HFFc6 (cell line): Measurements from ENCODE around the gene C10orf62. TPM values are rescaled to one million over a fixed set of nuclear protein-coding genes. Genes with fewer than 3 reads are reported as not detected.

ENCODE experiments used
- DNase-seq: peaks from one replicate; pipeline ENCODE4 v3.0.0-alpha.2; 2018
- H3K27ac Mint-ChIP-seq: 2 replicates; pipeline ENCODE4 v1.8.0; 2020; ENCODE audit warnings: mild to moderate bottlenecking, mixed read lengths
- H3K27me3 Mint-ChIP-seq: 2 replicates; pipeline ENCODE4 v1.8.0; 2021; ENCODE audit warnings: mild to moderate bottlenecking, moderate library complexity, mixed read lengths; ENCODE audit not compliant: insufficient read depth
- H3K36me3 Mint-ChIP-seq: 2 replicates; pipeline ENCODE4 v1.8.0; 2021; ENCODE audit warnings: low read depth, mixed read lengths
- H3K4me1 Mint-ChIP-seq: 2 replicates; pipeline ENCODE4 v1.8.0; 2020; ENCODE audit warnings: low read depth, mixed read lengths
- H3K4me3 Mint-ChIP-seq: 2 replicates; pipeline ENCODE4 v1.8.0; 2020; ENCODE audit warnings: mild to moderate bottlenecking, moderate library complexity, mixed read lengths
- H3K9me3 Mint-ChIP-seq: 2 replicates; pipeline ENCODE4 v1.8.0; 2020; ENCODE audit warnings: mild to moderate bottlenecking, mixed read lengths
- total RNA-seq, 6 experiments: library from RNA; stranded (reverse); fragmentation: NEBNext Ultra II Directional; extraction: Animal tissue kit (Norgen Biotek cat#: 25700); gene quantifications; 2 replicates in 1 of 6; 3 replicates in 5 of 6; pipeline ENCODE4 v1.2.3, GENCODE V29; 2021
- TF ChIP-seq, protein P1 (sequence below): fragments of 200-600 bp; sonication (generic); IDR thresholded peaks from 2 replicates; pipeline ENCODE4 v1.5.0; 2021; ENCODE audit warnings: antibody characterized with exemption, mild to moderate bottlenecking

The C10orf62 gene
- total RNA-seq, 6 experiments from 2014 or later: not detected

GRCh38 chr10:97607095-97607636 lies 17.6 kb downstream of the C10orf62 start:
- H3K4me3 Mint-ChIP-seq: no peak overlapping the region
- no peaks in the 10 kb centered on the region for H3K4me1 Mint-ChIP-seq
- H3K36me3 Mint-ChIP-seq: no peaks in the 10 kb centered on the region
- TF ChIP-seq, protein P1, sequence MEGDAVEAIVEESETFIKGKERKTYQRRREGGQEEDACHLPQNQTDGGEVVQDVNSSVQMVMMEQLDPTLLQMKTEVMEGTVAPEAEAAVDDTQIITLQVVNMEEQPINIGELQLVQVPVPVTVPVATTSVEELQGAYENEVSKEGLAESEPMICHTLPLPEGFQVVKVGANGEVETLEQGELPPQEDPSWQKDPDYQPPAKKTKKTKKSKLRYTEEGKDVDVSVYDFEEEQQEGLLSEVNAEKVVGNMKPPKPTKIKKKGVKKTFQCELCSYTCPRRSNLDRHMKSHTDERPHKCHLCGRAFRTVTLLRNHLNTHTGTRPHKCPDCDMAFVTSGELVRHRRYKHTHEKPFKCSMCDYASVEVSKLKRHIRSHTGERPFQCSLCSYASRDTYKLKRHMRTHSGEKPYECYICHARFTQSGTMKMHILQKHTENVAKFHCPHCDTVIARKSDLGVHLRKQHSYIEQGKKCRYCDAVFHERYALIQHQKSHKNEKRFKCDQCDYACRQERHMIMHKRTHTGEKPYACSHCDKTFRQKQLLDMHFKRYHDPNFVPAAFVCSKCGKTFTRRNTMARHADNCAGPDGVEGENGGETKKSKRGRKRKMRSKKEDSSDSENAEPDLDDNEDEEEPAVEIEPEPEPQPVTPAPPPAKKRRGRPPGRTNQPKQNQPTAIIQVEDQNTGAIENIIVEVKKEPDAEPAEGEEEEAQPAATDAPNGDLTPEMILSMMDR: no peak
- no peak overlapping the region for H3K27ac Mint-ChIP-seq
- H3K27me3 Mint-ChIP-seq: peaks cover 3% of the 10 kb centered on the region; the same call in 1 of the 2 replicates
- no peak for DNase-seq
- no peaks in the 10 kb centered on the region for H3K9me3 Mint-ChIP-seq

DNA sequence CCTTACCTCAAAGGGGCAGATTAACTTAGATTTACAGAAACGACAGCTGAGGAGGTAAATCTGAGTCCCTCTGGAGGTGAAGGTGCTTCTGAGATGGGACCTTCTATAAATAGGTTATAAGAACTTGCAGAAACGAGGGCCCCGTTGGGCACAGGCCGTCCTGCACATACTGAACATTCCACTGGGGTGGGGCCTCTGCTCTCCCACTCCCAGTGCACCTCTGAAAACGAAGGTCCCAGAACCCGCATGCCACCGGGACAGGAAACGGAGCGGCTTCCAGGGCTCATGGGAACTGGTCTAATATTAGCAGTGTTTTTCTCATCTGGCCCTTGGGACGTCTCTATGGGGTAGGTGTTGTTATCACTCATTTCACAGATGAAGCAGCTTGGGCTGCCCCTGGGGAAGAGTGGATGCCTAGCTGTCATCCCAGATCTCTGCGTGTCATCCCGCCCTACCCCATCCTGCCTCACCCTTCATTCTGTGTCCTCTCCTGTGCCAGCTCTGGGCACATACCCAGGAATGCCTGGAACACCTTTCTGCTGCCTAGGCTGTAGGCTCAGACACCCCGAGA lies 19.6 kb downstream of the C10orf62 start:
- TF ChIP-seq, protein P1: no peak
- no peak overlapping the region for H3K4me3 Mint-ChIP-seq
- no peak overlapping the region for H3K27ac Mint-ChIP-seq
- no peaks in the 10 kb centered on the region for H3K4me1 Mint-ChIP-seq
- peaks cover 3% of the 10 kb centered on the region; the same call in 1 of the 2 replicates for H3K27me3 Mint-ChIP-seq
- no peak for DNase-seq
- H3K9me3 Mint-ChIP-seq: no peaks in the 10 kb centered on the region
- no peaks in the 10 kb centered on the region for H3K36me3 Mint-ChIP-seq

- Mint-ChIP-seq H3K4me1 (no peaks in the 10 kb centered on the region), H3K9me3 (no peaks in the 10 kb centered on the region), H3K27ac (no peak overlapping the region), H3K4me3 (no peak overlapping the region), H3K36me3 (no peaks in the 10 kb centered on the region), H3K27me3 (no peaks in the 10 kb centered on the region)
- TF ChIP-seq, protein P1: no peak
- DNase-seq: no peak
Observed at GRCh38 chr10:97611473-97611872, 22.0 kb downstream of the C10orf62 start.

DNA sequence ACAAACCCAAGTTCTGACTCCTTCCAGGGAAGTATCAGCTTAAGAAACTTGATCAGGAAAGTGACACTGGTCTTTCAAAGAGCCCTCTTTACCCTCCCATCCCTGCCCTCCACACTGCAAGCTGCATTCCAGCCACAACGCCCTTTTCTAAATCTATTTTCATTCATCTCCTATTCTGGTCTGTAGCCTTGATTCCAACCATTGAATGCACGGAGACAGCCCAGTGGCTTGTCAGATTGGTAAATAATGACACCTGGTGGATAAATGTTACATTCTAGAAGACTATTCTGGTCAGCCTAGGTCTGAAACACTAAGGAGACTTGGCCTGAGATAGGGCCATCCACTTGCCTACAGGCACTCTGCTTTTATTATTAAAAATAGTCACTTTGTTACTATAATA lies 22.9 kb downstream of the C10orf62 start:
- Mint-ChIP-seq H3K4me3 (no peak overlapping the region), H3K36me3 (no peaks in the 10 kb centered on the region), H3K27ac (no peak overlapping the region), H3K4me1 (no peaks in the 10 kb centered on the region), H3K27me3 (no peaks in the 10 kb centered on the region), H3K9me3 (no peaks in the 10 kb centered on the region)
- TF ChIP-seq, protein P1: peak; percentile 78
- peak; percentile 74 for DNase-seq

DNA sequence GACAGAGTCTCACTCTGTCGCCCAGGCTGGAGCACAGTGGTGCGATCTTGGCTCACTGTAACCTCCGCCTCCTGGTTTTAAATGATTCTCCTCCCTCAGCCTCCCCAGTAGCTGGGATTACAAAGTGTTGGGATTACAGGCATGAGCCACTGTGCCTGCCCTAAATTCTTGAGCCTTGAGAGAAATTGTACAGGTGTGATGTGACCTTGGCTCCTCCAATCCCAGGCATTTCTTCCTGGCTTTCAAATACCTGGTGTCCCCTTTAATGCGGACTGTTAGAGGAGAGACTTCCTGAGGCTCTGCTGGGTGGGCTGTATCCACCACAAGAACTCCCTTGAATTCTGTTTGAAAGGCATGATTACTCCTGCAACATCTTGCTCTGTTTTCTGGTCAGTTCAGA lies 28.8 kb downstream of the C10orf62 start:
- Mint-ChIP-seq H3K27me3 (no peaks in the 10 kb centered on the region), H3K27ac (no peak overlapping the region)
- DNase-seq: no peak

More for the DNA sequence above, 28.8 kb downstream of the C10orf62 start:
- TF ChIP-seq, protein P1: no peak
- H3K4me1 Mint-ChIP-seq: no peaks in the 10 kb centered on the region
- no peak overlapping the region for H3K4me3 Mint-ChIP-seq
- no peaks in the 10 kb centered on the region for H3K36me3 Mint-ChIP-seq
- no peaks in the 10 kb centered on the region for H3K9me3 Mint-ChIP-seq
